A549 treated with CpdA at 1 μM for 4 hours (cell line): ENCODE data around the gene SDR42E1. TPM values are rescaled to one million over a fixed set of nuclear protein-coding genes. Genes with fewer than 3 reads are reported as not detected.

Source experiments
- total RNA-seq: library from RNA; stranded (reverse); fragments of 200-300 nt; extraction: Qiagen RNA extraction; gene quantifications from 5 replicates; pipeline ENCODE4 v1.2.3, GENCODE V29; 2022; ENCODE audit warnings: low read depth

Gene SDR42E1, protein sequence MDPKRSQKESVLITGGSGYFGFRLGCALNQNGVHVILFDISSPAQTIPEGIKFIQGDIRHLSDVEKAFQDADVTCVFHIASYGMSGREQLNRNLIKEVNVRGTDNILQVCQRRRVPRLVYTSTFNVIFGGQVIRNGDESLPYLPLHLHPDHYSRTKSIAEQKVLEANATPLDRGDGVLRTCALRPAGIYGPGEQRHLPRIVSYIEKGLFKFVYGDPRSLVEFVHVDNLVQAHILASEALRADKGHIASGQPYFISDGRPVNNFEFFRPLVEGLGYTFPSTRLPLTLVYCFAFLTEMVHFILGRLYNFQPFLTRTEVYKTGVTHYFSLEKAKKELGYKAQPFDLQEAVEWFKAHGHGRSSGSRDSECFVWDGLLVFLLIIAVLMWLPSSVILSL
- 1.1 to 2.3 TPM (median 1.4 TPM) in 5 replicates for total RNA-seq

DNA sequence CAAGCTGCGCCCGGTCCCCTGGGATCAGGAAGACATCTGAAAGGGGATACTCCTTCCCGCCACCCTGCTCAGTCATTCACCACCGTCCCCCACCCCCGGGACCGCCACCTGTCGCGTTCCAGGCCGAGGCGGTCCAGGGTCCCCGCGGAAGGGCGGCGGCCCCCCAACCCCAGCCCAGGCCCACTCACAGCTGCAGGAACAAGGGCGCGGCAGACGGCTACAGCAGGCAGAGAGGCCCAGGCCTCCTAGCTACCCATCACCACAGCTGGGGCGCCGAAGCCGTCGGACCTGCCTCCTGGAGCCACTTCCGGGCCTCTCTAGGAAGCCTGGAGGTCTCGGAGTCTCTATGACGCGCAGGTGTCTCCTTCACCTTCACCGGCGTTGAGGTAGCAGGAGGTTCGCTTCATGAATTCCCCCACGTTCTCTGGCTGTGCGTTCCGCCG lies at the start of gene SDR42E1:
Gene SDR42E1, minus strand, starts transcription at position 272 of the 443 bp plus-strand sequence. CDS start 10,612 bp downstream, outside the sequence.

DNA sequence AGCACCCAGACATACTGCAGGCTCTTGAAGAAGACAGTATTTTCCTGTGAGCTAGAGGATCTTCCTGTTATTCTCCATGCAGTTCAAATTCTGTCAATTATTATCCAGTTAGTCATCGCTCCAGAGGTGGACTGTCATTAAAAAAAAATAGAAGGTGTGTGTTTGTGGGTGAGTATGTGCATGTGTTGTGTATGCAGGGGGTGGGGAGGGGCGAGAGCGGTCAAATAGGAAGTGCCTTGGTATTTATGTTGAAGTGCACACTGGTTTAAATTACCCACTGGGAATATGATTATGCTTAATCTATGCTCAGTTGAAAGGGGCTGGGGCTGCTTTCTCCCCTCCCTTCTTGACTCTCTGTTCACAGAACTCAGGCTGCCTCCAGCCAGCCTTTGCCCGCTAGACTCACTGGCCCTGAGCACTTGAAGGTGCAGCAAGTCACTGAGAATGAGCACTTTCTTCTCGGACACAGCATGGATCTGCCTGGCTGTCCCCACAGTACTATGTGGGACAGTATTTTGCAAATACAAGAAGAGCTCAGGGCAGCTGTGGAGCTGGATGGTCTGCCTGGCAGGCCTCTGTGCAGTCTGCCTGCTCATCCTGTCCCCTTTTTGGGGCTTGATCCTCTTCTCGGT lies 23.8 kb upstream of the SDR42E1 start, which contains the start of gene HSD17B2:
Gene HSD17B2, plus strand, starts transcription at position 273 of the 632 bp plus-strand sequence. Its CDS starts 172 bp downstream, at position 445.

Other genes starting within 250 kb of the SDR42E1 start
- 3.4 to 5.0 TPM (median 3.9 TPM) in 5 replicates for gene PLCG2, start 232.2 kb downstream of the SDR42E1 start, total RNA-seq
- gene HSD17B2, start 23.8 kb upstream of the SDR42E1 start, total RNA-seq, result not detected in 5 replicates
- 31.7 to 45.8 TPM (median 34.3 TPM) in 5 replicates for gene MPHOSPH6, start 158.8 kb upstream of the SDR42E1 start, total RNA-seq